ENCODE data around the gene HIVEP3.

GRCh38 chr1:41813226-41813625 is 105.5 kb downstream of the HIVEP3 start:
- no peak for TF ChIP-seq ZSCAN5A (CRISPR knock-in tag; IDR thresholded peaks at IDR 0.05; ENCODE audit: borderline replicate concordance)
- no peak for TF ChIP-seq RBAK (CRISPR knock-in tag; IDR thresholded peaks at IDR 0.05)
- TF ChIP-seq ETV6 (CRISPR knock-in tag; conservative IDR thresholded peaks at IDR 0.05), result no peak
- no peak for TF ChIP-seq ZNF3 (CRISPR knock-in tag; IDR thresholded peaks at IDR 0.05)
- TF ChIP-seq RELA (CRISPR knock-in tag; IDR thresholded peaks at IDR 0.05), result no peak
- TF ChIP-seq ZNF350 (CRISPR knock-in tag; IDR thresholded peaks at IDR 0.05; ENCODE audit: borderline replicate concordance, low read depth), result no peak
- no peak for TF ChIP-seq TFE3 (CRISPR knock-in tag; IDR thresholded peaks at IDR 0.05)
- TF ChIP-seq ZFP41 (CRISPR knock-in tag; IDR thresholded peaks at IDR 0.05; ENCODE audit: borderline replicate concordance), result no peak
- TF ChIP-seq MTA3 (CRISPR knock-in tag; IDR thresholded peaks at IDR 0.05), result no peak
- TF ChIP-seq MEF2D (CRISPR knock-in tag; IDR thresholded peaks at IDR 0.05), result no peak
- no peak for TF ChIP-seq RERE (CRISPR knock-in tag; IDR thresholded peaks at IDR 0.05; ENCODE audit: low read depth)

Data from HepG2 (cell line).